NCI-H2196 treated with DMSO at 0.1 percent for 48 hours (cell line): ENCODE data around the gene RPN2.

Experiments used
- DNase-seq: peaks from one replicate; lab custom pipeline; 2025; ENCODE audit not compliant: unreplicated experiment; lab: John Stamatoyannopoulos, UW

The RPN2 gene

DNA sequence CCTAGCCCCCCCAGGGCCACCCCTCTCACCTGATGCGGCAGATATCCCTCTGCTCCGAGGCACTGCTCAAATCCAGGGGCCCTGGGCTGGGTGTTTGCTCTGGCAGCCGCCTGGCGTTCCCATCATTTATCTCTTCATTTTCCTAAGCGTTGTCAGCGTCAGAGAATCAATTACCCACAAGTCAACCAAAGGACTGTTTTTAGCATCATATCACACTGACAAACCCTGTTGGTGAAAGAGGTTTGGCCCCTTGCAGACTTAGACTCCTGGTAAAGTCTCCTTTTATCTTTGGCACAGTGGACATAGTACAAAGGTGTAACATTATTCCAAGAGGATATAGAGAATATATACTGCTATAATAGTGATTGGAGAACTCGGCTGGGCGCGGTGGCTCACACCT is 82.6 kb downstream of the RPN2 start, which contains the start of gene GHRH:
Gene GHRH (minus strand): TSS at position 101 of the 400 bp plus-strand sequence. CDS start 4,925 bp downstream, outside the sequence.
- DNase-seq, result no peak

DNA sequence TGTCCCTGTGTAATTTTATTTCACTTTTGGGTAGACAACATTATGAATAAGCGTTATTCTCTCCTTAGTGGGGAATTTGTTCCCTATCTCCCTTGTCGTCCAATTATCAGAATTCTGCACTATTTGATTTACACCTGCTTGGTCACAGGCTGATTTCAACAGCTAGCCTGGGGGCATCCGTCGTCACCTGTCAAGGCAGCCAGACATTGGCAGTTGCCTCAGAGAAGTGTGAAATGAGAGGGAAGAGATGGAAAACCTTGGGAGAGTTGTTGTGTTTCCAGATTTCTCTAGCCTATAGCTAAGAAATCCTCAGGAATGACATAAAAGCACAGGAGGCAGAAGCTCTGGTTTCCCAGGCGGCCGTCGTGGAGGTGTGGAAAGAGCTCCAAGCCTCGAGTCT is 83.4 kb downstream of the RPN2 start:
- DNase-seq, result no peak

DNA sequence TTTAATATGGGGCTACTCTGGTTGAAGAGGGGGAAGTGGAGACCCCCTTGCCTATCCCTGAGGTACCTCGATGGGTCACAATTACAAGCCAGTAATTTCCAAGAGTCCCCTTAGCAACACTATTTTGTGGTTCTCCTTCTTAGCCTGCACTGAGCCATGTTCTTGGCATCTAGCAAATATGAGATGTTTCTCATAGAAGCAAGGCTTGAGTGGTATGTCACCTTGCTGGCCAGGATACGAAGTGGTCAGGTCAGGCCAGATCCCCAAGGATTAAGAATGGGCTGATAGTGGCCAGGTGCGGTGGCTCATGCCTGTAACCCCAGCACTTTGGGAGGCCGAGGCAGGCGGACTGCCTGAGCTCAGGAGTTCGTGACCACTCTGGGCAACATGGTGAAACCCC is 84.6 kb downstream of the RPN2 start:
- no peak for DNase-seq

DNA sequence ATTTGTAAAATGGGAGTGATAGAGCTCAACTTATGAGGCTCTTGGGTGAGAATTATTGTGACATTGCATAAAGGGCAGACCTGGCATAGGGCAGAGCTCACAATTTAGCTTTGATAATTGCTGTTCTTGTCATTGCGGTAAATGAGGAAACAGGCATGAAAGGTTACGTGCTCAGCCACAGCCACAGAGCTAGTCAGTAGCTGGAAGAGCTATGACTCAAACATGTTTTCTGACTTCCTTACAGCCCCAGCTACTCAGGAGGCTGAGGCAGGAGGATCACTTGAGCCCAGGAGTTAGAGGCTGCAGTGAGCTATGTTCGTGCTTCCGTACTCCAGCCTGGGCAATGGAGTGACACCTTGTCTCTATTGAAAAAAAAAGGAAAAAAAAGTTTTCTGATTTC is 86.0 kb downstream of the RPN2 start:
- no peak for DNase-seq

DNA sequence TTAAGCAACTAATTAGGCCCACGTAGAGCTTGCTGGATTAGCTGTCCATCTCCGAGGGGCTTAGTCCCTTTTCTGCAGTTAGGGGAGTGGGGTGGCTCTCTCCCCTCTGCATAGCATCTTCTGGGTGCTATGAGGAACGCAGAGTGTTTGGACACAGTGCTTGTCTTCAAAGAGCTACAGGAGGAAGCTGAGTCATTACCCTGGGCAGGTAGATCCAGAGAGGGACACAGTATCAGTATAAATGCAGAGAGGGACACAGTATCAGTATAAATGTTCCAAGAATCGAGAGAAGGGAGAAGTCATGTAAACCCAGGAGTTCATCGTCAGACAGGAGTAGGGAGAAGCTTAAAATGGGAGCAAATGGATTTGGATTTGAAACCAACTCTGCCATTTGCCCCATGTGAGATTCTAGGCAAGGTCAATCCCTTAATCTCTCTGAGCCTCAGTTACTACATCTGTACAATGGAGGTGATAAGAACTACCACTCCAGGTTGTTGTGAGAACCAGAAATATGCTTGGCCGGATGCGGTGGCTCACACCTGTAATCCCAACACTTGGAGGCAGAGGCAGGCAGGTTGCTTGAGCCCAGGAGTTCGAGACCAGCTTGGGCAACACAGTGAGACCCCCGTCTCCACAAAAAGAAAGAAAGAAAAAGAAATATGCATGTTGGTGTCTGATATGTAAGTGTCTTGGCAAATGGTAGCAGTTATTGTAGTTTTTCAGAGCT is 88.0 kb downstream of the RPN2 start:
- DNase-seq, result no peak

DNA sequence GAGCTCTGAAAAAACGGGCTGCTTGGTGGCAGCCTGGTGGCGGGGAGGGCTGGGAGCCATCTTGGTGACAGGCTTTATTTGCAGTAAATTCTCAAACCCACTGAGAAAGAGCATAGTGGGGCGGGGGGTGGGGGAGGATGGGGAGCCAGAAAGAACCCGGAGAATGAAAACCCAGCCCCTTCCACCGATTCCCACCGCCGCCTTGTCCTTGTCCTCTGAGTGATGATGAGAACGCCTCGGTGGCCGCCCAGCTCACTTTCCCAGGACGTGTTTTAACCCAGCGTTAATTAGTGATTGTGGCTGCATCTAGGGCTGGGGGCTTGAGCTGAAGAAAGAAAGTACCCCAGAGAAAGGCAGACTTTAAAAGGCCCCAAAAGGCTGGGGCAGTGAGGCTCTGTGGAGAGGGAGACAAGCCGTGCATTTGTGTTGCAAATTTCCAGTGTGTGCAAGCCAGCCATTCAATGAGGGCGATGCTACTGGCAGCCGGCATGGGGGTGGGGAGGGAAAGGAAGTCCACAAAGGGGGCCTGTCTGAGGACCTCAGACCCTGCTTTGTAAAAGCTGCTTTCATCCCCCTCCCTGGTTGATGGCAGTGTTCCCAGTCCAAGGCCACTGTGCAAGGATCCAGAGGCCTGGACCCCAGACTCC is 88.7 kb downstream of the RPN2 start:
- DNase-seq, result no peak

DNA sequence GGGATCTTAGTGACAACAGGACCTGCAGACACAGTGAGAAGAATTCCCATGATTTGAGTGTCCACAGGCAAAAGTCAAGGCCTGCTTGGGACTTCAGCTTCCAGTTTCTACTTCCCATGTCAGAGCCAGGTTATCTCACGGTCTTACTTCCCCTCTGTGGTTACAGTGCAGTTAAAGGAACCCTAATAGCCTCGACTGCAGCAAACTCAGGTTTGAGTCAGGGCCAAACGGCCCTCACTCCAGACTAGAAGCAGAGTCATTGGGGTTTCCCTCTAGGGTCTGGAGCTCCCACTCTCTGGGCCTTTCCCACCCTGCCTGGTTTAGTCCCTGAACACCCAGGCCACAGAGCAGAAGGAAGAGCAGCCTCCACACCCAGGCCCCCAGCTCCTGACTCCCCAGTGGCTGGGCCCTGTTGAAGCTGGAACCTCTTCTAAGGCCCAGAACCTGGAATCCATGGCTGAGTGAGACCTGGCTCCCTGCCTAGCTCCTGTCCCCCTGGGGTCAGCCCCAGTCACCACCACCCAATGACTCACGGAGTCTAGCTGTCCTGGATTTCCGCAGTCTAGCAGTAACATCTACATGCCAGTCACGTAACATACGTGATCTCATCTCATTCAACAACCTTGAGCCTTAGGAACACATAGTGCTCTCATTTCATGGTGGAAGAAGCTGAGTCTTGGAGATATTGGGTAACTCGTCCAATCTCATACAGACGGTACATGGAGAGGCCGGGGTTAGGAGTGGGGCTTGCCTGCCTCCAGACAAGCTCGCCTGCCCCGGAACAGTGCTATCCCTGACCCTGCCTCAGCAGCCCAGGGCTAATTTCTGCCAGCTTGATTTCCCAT is 91.7 kb downstream of the RPN2 start:
- DNase-seq, result no peak

DNA sequence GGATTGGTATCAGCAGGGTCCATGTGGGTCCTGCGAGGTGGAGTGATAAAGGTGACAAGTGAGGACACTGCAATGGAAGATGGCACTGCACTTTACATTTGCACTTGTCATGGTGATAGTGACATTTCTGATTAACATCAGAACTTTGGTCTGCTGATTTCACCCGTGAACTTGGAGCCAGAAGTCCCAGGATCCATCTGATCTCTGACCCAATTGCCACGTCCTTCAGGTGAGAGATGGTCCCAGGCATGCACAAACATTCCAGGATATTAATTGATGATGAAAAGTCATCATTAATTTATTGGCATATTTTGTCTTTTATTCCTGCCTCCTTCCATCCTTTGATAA is 92.3 kb downstream of the RPN2 start:
- DNase-seq, result no peak

DNA sequence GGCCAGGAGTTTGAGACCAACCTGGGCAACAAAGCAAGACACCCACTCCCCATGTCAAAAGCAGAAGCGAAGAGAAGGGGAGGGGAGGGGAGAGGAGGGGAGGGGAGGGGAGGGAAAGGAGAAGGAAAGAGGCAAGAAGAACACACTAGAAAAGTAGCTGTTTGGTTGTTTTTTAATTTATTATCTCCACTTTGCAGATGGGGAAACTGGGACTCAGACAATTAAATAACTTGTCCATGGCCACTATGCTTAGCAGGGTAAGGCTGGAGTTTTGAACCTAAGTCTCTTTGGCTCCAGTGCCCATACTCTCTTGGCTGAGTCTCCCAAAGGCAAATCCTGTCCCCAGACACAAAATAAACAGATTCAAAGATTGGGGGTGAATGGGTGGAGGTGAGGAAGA is 94.9 kb downstream of the RPN2 start:
- DNase-seq, result no peak

DNA sequence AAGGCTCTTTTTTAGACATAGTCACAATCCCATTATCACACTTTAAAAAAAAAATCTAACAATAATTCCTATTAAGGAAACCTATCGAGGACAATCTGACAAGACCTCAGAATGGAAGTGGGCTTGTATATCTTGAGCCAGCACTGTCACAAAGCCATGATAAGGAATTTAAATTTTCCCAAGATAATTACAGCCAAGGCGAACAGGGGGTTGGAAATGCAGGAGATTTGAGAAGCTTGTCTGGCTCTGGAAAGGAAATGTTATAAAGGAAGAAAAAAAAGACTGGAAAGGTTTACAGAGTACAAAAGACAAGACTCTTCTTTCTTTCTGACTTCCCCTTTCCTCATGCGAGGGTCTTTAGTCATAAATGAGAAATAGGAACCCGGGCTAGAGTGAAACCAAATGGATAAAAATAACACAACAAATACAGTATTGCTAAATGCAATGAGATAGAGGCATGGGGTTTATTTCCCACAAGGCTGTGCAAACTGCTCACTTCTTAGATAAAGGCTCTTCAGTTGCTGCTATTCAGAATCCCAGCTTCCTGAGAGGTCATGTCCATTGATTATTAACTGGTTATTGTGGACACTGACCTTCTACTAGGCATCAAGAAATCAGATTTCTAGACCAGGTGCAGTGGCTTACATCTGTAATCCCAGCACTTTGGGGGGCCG is 95.9 kb downstream of the RPN2 start:
- DNase-seq, result no peak

DNA sequence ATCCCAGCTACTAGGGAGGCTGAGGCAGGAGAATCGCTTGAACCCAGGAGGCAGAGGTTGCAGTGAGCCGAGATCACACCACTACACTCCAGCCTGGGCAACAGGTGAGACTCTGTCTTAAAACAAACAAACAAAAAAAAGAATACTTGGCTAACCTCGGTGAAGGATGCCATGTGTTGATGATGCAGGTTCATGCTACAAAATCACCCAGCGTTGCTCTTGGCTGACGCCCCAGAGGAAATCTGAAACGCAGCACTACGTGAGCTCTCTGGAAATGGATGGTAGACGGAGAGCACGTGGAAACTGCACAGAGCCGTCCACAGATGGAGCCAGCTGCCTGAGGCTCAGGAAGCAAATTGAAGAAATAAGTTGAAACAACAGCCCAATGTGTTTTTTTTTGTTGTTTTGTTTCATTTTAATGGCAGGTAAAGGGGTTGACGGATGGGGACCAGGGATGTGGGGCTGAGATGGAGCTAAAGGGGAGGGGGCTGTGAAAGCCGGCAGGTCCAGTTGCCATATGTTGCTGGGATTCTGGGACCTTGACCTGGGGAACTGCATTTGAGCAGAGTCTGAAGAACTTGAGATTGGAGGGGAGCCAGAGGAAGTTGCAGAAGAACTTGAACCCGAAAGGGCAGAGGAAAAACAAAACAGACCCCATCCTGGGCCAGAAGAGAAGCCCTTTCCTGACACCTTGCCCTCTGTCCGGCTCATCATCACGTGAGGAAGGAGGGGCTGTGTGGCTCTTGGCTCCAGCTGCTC is 97.5 kb downstream of the RPN2 start:
- peak; percentile 90 for DNase-seq

DNA sequence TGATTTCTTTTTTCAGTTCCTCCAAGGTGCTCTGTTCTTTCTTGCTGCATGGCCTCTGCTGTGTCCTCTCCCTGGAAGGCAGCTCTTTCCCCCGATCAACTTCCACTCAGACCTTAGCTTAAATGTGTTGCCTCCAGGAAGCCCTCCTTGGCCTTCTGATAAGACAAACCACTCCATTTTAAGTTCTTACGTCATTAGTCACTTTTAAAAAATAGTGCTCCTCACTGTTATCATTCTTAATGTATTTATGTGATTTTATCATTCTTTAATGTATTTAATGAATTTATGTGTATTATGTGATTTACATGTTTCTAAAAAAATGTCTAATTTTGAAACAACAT is 98.1 kb downstream of the RPN2 start:
- no peak for DNase-seq

DNA sequence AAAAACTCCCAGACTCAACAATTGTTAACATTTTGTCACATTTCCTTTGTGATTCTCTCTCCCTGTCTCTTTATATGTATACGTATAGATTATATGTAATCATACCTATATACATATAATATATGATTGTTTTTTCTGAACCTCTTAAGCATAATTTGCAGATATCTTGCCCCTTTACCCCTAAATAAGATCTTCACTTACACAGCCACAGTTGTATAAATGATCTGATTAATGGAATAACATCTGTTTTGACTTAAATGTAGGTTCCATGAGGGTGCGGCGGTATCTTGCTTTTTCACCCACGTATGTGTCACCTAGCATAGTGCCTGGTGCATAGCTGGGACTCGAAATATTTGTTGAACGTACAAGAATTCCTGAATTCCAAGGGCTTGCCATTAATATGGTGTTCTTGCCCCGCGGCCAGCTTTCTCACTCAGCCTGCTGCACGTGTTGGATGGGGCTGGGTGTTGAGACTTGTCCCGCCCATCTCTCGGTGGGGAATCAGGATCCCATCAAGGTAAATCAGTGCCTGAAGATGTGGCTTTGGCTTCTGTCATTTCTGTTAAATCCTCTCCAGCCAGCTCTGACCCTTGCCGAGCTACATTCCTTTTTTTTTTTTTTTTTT is 99.9 kb downstream of the RPN2 start:
- DNase-seq, result no peak

DNA sequence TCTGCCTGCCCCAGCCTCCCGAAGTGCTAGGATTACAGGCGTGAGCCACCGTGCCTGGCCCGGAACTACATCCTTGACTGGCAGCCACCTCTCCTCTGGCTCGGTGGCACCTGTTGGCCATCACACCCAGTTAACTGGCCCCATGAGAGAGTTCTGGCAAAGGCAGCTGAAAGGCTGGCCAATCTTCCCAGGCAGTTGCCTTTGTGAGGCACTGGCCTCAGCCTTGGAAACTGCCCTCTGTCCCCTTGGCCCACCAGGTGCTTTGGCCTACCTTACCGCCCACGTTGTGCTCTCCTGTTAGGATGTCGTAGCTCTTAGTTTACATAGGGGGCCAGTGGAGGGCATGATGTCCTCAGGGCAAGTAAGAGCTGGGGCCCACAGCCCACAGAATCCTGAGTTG is 100.7 kb downstream of the RPN2 start:
- no peak for DNase-seq

DNA sequence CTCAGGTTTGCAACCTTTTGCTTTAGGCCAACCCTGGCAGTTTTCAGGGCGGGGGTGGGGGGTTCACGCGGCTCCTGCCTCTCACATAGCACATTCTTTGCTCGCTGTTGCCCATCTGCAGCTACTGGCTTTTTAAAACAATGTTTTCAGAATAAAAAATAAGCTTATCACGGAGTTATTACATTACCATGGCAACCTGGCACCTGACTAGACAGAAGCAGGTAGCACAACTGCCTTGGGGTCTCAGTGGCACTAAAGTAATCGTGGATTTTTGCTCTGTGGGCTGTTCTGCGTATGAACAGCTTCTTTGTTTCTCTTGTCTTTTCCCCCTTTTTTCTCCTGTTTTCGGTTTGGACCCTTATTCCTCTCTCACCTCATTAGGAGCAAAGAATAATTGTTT is 101.3 kb downstream of the RPN2 start:
- DNase-seq, result no peak

DNA sequence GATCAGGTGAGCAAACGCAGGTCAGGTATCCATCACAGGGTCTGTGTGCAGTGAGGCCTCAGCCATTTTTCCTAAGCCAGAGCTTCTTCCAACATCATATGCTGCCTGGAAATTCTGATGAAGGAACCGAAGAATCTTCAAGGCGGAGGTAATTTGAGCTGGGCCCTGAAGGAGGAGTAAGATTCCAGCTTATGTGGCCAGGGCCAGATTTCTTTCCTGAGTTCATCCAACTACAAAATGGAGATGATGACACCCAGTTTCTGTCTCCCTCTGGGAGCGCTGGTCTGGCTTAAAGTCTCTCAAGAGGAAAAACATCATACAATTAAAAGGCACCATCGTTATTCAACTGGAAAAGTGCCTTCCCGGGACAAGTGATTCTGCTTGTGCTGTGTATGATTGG is 103.4 kb downstream of the RPN2 start:
- no peak for DNase-seq

DNA sequence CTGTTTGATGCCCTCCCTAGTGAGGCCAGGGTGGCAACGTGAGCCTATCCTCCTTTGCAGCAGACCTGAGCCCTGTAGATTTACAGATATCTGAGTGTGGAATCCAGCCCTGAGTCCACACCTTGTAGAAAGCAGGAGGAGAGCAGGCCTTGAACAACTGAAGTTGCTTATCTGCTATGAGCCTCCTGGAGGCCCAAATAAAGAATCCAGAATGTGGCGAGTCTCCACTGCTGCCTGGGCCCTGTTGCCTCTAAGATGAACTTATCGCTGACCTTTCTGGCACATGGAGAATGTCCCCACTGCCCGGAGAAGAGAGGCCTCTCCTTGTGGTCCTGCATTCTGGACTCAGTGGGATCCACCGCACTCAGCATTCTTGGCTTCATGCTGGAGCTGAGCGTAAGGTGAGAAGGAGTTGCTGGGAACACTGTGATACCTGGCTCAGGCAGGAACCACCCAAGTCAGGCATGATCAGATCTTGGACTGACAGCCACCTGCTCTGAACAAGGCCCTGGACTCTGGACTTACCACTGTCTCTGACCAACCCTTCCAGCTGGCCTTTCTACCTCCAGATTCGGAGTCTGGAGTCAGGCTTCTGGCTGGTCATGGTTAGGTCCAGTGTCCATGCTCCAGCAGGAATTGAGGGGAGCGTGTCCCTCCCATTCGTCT is 104.5 kb downstream of the RPN2 start:
- no peak for DNase-seq

DNA sequence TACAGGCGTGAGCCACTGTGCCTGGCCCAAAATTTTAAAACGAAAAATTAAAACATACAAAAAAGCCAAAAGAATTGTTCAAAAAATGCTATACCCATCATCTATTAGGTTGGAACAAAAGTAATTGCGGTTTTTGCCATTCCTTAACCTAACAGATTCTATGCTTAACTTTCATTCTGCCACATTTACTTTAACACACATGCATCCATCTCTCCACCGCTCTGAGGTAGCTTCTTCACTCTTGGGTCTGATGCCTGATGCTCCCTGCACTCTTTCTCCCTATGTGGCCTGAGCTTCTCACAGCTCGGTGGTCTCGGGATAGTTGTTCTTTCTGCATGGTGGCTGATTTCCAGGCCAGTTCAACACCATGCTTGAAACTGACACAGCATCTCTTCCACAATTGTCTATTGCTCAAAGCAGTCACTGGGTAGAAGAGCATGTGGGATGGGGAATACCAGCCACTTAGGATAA is 105.6 kb downstream of the RPN2 start:
- no peak for DNase-seq

DNA sequence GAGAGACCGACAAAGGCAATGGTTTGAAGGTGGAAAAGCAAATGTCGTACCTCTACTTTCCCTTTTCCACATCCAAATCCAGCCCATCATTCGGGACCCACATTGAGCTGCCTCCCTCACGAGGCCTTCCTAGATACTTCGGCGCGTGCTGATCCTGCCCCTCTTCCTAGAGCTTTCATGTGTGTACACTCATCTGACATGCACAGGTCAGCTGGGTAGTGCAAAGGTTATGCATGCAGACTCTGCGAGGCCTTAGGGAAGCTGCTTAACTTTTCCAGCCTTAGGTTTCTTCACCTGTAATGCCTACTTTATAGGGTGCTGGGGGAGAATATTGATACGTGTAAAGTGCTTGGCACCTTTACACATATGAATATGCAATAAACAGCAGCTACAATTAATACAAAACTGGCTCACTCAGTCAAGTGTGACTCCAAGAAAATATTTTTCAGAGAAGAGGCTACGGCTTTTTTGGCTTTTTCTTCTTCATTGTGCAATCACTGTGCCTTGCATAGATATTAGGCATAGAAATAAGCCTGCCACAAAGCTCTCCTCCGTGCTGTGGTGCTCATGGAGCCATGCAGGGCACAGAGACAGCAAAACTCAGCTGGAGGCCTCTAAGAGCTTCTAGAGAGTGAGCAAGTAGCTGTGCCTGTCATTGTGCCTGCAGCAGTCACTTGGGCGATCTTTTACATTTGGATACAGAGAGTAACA is 106.7 kb downstream of the RPN2 start:
- no peak for DNase-seq
